Renal cortex interstitium (tissue), 15 donors: ENCODE results near the gene SKIC3. TPM values are rescaled to one million over a fixed set of nuclear protein-coding genes. Genes with fewer than 3 reads are reported as not detected.

Experiments used
- DNase-seq, 11 donors: peaks; one replicate each; pipeline ENCODE4 v3.0.0-alpha.2; 2013; ENCODE audit warnings: low read depth in 9 of 11, low spot score in 4 of 11; ENCODE audit errors: extremely low read depth in 1 of 11
- long read RNA-seq, 16 experiments: transcript quantifications; one replicate each; lab custom pipeline, GENCODE V29; 2026
- polyA plus RNA-seq, 3 donors: library from polyadenylated mRNA; unstranded; fragments of 120-200 nt; gene quantifications; one replicate each; pipeline ENCODE4 v1.2.1, GENCODE V29; 2013; ENCODE audit not compliant: insufficient read length in 3 of 3

SKIC3 gene
- polyA plus RNA-seq = 100 to 1,000 TPM in 1 of 3 donors, 10 to 100 TPM in 2; 75.9 to 103 (median 90.5) TPM
- long read RNA-seq, donor 1, partial matches to known transcripts = 11 of 12 reads
- long read RNA-seq, donor 1, other reads (novel, unspliced or antisense) = 0 of 12 reads
- long read RNA-seq, donor 2, full-length matches to known transcripts = 4 of 15 reads
- long read RNA-seq, donor 2, partial matches to known transcripts = 11 of 15 reads
- long read RNA-seq, donor 2, other reads (novel, unspliced or antisense) = 0 of 15 reads
- long read RNA-seq, donor 3, full-length matches to known transcripts = 2 of 24 reads
- long read RNA-seq, donor 3, partial matches to known transcripts = 22 of 24 reads
- long read RNA-seq, donor 3, other reads (novel, unspliced or antisense) = 0 of 24 reads
- long read RNA-seq, donor 4, full-length matches to known transcripts = 1 of 6 reads
- long read RNA-seq, donor 4, partial matches to known transcripts = 5 of 6 reads
- long read RNA-seq, donor 4, other reads (novel, unspliced or antisense) = 0 of 6 reads
- long read RNA-seq, donor 5 = 0 reads
- long read RNA-seq, donor 6, partial matches to known transcripts = 19 of 22 reads
- long read RNA-seq, donor 6, other reads (novel, unspliced or antisense) = 0 of 22 reads
- long read RNA-seq, donor 7, full-length matches to known transcripts = 1 of 13 reads
- long read RNA-seq, donor 7, partial matches to known transcripts = 12 of 13 reads
- long read RNA-seq, donor 7, other reads (novel, unspliced or antisense) = 0 of 13 reads
- long read RNA-seq, donor 8 = 0 reads
- long read RNA-seq, donor 9, full-length matches to known transcripts = 2 of 2 reads
- long read RNA-seq, donor 9, partial matches to known transcripts = 0 of 2 reads
- long read RNA-seq, donor 9, other reads (novel, unspliced or antisense) = 0 of 2 reads
- long read RNA-seq, donor 10, partial matches to known transcripts = 6 of 6 reads
- long read RNA-seq, donor 10, other reads (novel, unspliced or antisense) = 0 of 6 reads
- long read RNA-seq, donor 11, full-length matches to known transcripts = 2 of 7 reads
- long read RNA-seq, donor 11, partial matches to known transcripts = 5 of 7 reads
- long read RNA-seq, donor 11, other reads (novel, unspliced or antisense) = 0 of 7 reads
- long read RNA-seq, donor 12, partial matches to known transcripts = 0 of 1 reads
- long read RNA-seq, donor 12, other reads (novel, unspliced or antisense) = 0 of 1 reads
- long read RNA-seq, donor 13 = 0 reads
- long read RNA-seq, donor 14, full-length matches to known transcripts = 3 of 3 reads
- long read RNA-seq, donor 14, partial matches to known transcripts = 0 of 3 reads
- long read RNA-seq, donor 14, other reads (novel, unspliced or antisense) = 0 of 3 reads
- long read RNA-seq, donor 15 = 0 reads
- long read RNA-seq, donor 16, partial matches to known transcripts = 49 of 51 reads
- long read RNA-seq, donor 16, other reads (novel, unspliced or antisense) = 0 of 51 reads

GRCh38 chr5:95554647-95555548, at the start of gene SKIC3, which contains the start of gene ARSK:
SKIC3 (minus strand) TSS chr5:95554977; CDS start chr5:95547150, 7,827 bp downstream.
ARSK (plus strand) TSS chr5:95555101; CDS start chr5:95555279, 178 bp downstream.
- peak; percentile 94 to 99 (median 98) for DNase-seq

DNA sequence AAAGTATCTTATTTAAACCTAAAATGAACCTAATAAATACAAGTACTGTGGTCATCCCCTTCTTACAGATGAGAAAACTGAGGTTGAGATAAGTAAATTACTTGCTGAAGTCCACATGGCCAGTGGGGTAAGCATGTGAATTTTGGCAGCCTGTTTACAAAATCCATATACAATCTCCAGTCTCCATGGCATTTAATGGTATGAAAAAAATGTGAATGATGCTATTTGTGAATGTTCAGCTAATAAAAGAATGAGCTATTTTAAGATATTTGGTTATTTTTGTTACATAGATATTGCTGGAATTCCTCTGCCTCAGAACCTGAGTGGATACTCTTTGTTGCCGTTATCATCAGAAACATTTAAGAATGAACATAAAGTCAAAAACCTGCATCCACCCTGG, 45.8 kb upstream of the SKIC3 start:
- no peak for DNase-seq

- no peak for DNase-seq
These were observed 44.5 kb upstream of the SKIC3 start for GRCh38 chr5:95599252-95599651.

GRCh38 chr5:95595289-95595931, 40.6 kb upstream of the SKIC3 start:
- DNase-seq = no peak

GRCh38 chr5:95591490-95591901, 36.7 kb upstream of the SKIC3 start:
- no peak for DNase-seq

GRCh38 chr5:95590880-95591279, 36.1 kb upstream of the SKIC3 start:
- no peak for DNase-seq

- no peak for DNase-seq
These were observed 29.2 kb upstream of the SKIC3 start for GRCh38 chr5:95583992-95584391.

DNA sequence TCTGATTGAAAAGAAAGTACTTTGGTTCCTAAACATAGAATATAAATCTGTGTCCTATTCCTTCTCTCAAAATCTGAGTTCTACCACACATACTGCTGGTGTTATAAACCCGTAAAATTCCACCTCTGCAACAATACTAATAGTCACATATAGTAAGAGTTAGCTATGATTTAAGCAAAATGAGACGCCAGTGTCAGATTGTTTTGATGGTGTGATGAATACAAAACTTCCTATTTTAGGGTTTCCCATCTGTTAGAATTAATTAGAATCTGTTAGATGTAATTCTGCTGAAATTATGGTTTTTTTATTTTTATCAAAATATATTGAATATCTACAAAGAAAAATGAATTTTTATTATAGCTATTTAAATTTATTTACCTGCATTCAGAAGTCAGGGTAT, 26.8 kb upstream of the SKIC3 start:
- no peak for DNase-seq

DNA sequence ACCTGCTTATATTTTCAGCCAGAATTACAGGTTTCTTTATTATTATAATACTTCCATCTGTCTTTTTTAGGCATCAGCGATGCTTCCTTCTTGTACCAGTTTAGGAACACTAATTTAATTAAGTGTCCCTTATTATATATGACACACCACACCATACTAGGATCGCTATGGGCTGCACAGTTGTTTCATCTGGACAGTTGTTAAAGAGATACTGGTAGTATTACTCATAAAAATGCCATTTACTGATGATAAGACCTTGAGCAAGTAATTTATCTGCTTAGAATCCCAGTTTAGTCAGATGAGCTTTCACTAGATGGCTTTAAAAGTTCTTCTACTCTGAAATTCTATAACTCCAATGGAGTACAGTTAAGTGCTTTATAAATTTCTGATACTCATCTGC, 17.2 kb upstream of the SKIC3 start:
- DNase-seq = no peak

- DNase-seq = no peak
These were observed 10.6 kb upstream of the SKIC3 start for GRCh38 chr5:95565280-95565920.

DNA sequence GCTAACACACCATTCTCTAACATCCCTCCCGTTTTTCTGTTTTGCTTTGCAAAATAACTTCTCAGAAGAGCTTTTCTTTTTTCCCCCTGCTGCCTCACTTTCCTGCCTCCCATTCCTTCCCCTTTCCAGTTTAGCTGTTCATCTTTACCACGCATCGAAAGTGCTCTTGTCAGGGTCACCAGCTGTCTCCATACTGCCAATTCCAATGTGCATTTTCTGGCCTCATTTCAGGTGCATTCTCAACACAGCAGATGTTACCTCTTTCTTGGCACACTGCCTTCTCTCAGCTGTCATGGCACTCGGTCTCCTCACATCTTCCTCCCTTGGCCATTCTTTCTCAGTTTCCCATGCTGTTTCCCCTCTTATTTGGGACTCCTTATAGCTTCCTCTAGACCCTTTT, 9.7 kb upstream of the SKIC3 start:
- no peak for DNase-seq

- no peak for DNase-seq
These were observed 8.6 kb upstream of the SKIC3 start for GRCh38 chr5:95563367-95563766.

GRCh38 chr5:95562282-95562681, 7.5 kb upstream of the SKIC3 start:
- DNase-seq = no peak

- DNase-seq = no peak
These were observed 3.1 kb upstream of the SKIC3 start for GRCh38 chr5:95557841-95558240.

GRCh38 chr5:95555553-95555952, 776 bp upstream of the SKIC3 start:
- DNase-seq = peak in 1 of 11 donors; percentile 7

- no peak for DNase-seq
These were observed 488 bp downstream of the SKIC3 start for GRCh38 chr5:95554331-95554646.

DNA sequence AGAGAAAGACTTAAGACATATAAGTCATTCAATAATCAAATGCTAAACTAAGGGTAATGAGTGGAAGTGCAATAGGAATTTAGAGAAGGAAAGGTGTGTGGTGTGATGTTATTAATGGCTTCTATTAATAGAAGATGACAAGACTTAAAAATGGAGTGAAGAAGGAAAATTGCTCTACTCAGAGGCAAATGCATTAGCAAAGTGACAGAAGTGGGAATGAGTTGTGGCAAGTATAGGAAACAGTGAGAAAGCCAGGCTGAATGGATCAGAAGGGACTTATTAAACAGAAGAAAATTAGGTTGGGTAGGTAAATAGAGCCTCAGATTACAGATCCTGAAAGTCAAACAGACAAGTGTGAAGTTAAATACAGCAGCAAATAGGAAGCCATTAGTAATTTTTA, 5.7 kb downstream of the SKIC3 start:
- DNase-seq = no peak
